GM19467 (cell line): ENCODE measurements around the gene CTLA4.

Experiments
- ATAC-seq: cut with Tn5 transposase; IDR thresholded peaks from one replicate; pipeline ENCODE4 v1.9.1; 2021; ENCODE audit warnings: mild to moderate bottlenecking, moderate library complexity; ENCODE audit not compliant: unreplicated experiment

CTLA4 gene

DNA sequence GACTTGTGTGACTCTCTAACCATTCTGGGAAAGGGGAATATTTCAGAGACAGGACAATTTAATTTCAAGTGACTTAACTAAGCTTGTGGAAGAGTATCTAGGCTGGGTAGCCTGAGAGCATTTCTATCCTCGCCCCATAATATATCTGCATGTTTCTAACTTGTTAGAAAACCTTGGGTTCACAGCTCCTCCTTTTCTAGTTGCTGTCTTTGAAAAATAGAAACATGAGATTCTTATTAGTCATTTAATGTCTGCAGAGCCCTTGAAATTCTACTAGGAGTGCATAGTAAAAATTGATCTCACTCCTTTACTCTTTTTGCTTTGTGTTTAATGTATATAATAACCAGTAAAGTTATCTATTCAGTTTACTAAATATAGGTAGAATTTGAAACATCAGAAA is 22.4 kb downstream of the CTLA4 start:
- no peak for ATAC-seq

DNA sequence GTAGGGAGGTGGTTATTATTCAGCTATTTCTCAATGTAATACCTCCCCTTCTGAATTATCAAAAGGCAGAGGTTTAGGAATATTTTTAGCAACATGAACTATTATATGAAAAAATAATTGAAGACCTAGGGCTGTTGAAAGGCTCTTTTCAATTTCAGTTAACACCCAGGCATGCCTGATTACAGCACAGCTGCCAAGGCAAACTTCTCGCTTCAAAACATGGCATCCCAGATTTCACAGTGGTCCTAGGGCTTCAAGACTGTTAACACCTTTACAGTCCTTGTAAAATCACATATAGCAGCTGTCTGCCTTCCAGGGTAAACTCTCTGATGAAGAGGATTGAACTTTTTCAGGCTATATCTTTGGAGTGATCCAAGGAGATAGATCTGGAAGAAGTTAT is 23.2 kb downstream of the CTLA4 start:
- no peak for ATAC-seq

DNA sequence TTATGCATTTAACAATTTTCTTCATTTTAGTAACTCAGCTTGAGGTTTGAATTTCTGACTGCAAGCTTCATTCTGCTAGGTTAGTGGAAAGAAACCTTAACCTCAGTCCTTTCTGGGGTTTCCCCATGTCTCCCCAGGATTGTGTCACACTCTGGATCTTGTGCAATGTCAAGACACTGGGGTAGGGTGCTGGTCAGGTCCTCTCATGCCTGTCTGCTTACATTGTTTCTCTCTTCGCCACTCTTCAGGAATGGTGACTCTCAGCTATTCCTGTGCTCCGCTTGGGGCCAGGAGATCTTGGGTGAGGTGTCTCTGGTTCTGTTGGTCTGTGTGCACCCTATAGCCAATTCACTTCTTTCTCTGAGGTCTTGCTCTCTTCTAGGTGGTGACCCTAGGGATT is 23.9 kb downstream of the CTLA4 start:
- no peak for ATAC-seq

DNA sequence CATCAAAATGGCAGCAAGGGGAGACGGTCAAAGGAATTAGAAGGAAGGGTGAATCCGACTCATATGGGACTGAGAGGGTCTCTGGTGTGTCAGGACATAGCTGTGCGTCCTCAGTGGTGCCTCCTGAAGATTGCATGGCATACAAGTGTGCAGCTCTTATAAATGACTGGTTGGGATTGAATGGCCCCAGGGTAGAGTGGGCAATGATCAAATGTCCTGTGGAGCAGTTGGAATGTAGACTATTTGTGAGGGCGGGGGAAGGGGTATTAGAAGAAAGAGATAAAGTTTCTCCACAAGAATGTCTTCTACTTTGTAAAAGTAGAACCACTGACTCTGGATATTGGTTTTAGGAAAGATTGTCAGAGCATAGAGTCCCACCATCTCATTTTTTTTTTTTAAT is 24.6 kb downstream of the CTLA4 start:
- no peak for ATAC-seq

DNA sequence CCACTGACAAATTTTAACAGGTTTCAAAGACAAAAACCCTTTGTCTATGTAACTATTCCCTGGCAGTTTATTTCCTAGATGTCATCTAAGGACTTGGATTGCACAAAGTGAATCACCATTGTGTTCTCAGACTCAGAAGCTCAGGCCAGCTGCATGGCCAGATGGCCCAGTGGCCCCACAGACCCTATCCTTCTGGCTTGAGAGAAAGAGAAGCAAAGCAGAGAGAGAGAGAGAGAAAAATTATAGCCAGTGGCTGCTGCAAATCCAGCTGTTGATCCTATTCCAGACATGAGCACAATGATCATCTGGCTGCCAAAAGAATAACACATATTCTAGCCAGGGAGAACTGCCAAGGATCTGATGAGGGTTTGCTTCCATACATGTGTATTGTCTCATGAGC is 25.8 kb downstream of the CTLA4 start:
- ATAC-seq: no peak

DNA sequence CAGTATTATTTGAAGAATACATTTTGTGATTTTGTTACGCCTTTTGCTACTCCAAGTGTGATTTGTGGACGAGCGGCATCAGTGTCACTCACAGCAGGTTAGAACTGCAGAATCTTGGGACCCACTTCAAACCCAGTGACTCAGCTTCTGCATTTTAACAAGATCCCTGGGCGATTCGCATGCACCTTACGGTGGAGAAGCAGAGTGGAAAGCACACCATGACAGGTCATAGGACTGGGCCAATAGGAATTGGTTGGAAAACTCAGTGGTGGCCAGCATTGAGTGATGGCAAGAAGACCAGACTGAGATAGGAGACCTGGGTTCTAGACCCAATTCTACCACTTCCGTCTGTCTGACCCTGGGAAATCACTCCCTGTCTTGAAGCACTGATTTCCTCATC is 26.3 kb downstream of the CTLA4 start:
- ATAC-seq: no peak

DNA sequence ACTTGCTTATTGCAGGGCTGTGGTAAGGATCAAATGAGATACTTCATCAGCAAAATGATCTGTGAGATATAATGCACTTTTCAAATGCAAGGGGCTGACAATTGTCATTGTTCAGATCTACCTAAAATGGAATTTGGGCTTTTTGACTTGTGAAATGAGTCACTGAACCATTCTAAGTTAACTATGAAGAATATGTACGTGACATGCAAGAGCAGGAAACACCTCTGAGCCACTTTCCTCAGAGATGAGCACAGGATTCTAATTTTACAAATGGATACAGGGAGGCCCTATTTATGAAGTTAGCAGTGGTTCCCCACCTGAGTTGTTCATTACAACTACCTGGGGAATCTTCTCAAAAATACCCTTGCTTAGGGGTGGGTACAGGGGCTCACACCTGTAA is 26.7 kb downstream of the CTLA4 start:
- no peak for ATAC-seq

DNA sequence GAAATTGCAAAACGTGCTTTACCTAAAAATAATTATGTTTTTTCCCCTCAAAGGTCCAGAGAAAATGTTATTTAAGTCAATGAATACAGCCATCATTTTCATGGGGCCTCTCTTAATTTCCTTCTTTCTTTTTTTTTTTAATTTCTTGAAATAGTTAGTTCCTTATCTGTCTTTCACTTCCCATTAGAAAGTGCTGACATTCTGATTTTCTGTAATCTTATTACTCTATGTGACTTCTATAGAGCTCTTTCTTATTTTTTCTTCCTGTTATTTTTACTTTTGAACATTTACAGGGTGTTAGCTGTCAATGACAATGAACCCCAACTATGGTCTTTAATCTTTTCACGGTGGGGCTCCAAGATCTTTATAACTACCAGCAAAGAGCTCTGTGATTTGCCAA is 30.0 kb downstream of the CTLA4 start:
- no peak for ATAC-seq

DNA sequence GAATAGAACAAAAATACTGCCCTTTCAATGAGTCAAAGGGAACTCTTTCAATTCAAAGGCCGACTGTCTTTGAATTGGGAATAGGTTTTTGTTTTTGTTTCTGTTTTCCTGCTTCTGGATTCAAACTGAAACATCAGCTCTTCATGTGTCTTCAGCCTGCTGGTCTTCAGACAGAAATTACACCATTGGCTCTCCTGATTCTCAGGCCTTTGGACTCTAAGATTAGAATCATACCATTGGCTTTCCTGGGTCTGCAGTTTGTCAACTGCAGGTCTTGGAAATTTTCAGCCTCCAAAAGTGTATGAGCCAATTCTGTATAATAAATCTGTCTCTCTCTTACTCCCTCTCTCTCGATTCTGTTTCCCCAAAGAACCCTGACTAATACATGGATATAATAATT is 31.1 kb downstream of the CTLA4 start:
- no peak for ATAC-seq

DNA sequence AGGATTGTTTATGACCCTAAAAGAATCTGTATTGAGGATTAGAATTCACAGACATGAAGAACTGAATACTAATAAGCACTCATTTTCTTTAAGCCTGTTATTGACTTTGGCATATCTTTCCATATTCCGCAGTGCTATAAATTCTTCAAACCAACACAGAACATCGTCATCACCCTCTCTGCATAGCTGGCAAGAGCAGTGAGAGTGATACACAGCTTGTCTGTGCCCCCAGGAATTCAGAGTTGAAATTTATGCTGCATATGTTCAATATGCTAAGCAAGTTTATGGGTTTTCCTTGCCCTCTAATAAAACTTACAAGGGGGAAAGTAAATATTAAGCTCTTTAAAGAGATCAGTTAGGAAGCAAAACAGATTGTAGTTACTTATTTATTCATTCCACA is 32.7 kb downstream of the CTLA4 start:
- ATAC-seq: no peak

DNA sequence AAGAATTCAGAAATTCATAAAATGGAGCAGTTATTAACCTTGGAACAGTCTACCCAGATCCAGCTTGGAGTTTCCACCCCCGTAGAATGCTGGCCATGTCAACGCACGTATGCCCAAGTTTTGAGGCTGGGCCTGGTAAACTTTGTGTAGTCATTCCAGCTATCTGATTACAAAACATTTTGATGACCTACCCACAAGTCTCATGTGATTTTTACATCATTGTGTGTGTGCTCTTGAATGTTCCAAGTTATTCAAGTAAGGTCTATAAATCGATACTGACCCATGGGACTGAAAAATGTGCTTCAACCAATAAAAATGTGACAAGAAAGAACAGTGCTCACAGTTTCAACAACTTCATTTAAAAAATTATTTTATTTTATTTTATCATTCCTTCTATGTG is 36.5 kb downstream of the CTLA4 start:
- ATAC-seq: no peak

DNA sequence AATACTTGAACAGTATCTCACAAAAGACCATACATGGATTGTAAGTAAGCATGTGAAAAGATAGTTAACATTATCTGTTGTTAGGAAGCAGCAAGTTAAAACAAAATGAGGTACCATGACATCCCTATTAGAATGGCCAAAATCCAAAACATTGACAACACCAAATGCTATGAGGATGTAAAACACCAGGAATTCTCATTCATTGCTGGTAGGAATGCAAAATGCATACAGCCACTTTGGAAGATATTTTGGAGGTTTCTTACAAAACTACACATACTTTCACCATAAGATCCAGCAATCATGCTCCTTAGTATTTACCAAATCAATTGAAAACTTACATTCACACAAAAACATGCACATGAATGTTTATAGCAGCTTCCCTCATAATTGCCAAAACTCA is 38.1 kb downstream of the CTLA4 start:
- ATAC-seq: no peak

DNA sequence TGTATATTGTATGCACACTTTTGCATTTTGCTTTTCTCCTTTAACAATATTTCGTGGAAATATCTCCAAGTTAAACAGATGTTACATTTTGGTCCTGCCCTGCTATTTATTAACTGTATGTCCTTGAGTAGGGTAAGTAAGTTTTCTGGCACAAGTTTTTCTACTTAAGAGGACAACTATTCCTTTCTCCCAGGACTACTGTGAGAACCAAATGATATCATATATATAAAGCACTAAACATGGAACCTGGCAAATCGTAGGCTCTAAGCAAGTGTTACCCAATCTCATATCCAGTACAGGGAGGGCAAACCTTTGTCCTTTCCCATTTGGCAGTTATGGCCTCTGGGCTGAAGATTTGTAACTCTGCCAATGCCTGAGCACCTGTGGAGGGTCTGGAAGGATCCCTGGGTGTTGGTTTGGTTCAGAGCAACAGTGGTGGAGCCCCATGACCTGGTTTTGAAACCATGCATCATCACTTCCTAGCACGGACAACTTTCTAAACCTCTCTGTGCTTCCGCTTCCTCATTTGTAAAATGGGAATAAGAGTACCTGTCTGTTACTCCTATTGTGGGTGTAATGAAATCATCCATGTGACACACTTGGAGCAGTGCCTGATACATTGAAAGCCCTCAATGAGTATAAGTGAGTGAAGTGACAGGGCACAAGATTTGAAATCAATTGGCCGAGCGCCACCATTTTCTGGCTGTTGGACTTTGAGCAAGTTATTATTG is 40.7 kb downstream of the CTLA4 start:
- ATAC-seq: no peak

DNA sequence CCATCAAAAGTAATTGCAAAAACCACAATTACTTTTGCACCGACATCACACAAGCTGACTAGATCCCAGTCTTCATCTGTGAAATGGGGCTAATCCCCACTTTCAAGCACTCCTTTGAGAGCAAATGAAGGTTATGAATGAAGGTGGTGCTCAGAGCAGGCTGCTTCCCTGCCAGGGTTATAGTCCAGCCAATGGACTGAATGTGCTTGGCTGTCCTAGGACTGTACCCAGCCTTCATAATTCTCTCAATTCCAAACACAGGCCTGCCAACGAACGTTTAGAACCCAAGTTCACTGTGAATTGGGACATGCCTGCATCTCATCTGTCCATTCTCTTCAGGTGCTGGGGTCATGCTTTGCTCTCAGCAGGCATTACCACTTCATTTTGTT is 41.2 kb downstream of the CTLA4 start:
- ATAC-seq: no peak

DNA sequence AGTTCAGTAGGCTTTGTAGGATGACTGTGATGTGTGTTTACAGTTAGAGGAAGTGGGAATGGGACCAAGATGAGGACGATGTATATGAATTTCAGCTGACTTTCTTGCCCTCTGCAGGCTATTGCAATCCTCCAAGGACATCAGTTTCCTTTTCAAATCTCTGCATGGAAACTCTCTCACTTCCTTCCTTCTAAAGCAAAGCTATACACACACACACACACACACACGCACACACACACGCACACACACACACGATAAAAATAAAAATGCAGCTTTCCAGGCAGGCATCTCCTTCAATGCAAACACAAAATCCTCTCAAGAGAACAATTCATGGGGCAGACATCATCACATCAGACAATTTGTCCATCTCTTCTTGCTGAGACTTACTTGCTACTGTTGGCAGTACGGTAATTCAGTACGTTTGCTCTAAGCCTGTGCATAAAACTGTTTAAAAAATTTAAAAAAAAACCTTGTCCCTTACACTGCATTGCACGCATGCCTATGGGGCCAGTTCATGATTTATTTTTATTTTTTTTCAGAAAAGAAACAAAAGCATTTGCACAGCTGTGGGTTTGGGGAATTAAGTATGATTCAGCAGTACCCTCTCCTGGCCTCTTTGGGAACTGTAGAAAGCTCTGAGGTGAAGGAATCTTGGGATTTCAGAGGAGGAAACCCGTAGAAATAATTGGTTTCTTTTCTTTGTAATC is 41.8 kb downstream of the CTLA4 start:
- ATAC-seq: no peak

DNA sequence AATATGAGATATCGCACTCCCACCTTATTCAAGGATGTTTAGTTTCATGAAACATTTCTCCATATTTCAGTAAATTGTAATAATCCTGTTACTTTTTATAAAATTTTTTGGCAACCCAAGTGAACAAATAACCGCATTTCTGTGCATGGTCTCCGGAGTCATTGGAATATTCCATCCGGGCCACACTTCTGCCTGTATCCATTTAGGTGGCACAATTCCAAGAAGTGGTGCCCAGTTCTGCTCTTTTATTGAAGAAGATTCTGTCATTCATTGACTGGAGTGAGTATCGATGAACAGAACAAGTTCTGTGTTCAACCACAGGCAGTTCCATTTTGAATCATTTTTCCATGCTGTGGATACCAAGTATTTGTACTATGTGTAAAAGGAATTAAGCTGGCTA is 42.4 kb downstream of the CTLA4 start:
- ATAC-seq: no peak

DNA sequence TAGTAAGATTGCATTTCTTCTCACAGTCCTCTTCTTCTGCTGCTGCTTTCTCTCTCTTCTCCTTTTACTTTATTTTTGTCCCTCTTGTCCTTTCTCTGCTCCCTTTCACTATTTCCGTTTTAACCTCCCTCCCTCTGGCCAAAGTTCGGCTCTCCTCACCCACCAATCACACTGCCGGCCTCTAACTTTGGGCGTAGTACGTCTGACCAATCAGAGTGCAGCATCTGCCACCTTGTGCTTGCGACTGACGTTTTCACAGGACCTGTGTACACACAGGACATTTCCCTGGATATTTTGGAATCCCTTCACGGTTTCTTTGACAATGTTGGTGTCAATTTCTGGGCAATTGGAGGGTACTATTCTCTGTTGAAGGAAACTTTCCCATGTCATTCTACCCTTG is 46.4 kb downstream of the CTLA4 start:
- ATAC-seq: no peak

DNA sequence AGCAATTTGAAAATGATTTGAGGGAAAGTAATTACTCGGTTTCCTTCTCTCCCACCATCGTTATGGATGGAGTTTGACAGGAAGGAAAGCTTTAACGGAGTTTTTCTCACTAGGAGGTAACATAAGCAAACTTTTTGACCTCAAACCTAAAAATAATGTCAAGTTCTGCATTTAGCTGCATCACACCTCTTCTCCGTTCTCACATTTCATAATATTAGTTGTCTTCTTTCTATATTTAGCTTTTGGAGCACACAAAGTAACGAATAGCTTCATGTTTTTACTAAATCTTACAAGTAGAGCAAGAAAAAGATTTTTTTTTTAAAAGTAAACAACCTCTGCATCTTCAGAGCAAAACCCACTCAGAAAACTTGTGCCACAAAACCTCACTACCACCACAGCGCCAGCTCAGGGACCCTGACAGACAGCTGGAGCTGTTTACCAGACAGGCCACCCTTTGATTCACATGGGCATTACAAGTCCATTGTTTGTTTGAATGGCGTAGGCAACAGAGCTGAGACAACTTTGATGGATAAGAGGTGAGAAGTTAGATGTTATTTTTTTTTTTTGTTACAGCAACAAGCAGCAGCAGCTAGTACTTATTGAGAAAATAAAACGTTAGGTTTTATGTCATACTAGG is 47.1 kb downstream of the CTLA4 start:
- ATAC-seq: no peak

DNA sequence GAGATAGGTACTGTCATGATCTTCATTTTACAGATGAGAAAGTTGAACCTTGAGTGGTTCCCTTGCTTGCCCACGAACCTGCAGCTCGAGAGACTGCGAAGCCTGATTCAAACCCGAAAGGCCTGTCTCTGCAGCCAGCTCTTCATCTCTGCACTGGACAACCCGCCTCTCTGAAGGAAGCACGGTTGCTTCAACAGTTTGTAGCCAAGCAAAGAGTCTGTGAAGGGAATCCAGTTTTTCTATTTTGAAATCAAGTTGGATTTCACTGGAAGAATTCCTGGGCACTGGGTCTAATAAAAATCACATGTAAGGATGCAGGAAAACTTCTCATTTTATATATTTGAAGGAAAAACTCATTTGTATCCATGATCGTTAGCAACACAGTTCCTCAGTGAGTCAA is 47.7 kb downstream of the CTLA4 start:
- no peak for ATAC-seq

DNA sequence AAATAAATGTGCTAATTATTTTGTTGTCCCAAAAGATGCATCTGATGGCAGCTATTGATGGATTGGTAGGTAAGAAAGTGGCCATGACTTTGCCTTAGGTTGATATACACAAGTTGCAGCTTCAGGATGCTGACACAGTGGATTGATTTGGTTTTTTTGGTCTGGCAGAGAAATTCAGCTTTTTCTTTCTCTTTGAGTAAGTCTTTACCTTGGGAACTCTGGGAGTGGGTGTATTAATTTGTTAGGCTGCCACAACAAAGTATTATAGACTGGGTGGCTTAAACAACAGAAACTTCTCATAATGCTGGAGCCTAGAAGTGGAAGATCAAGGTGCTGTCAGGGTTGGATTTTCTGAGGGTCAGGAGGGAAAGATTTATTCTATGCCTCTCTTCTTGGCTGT is 49.2 kb downstream of the CTLA4 start:
- ATAC-seq: no peak

DNA sequence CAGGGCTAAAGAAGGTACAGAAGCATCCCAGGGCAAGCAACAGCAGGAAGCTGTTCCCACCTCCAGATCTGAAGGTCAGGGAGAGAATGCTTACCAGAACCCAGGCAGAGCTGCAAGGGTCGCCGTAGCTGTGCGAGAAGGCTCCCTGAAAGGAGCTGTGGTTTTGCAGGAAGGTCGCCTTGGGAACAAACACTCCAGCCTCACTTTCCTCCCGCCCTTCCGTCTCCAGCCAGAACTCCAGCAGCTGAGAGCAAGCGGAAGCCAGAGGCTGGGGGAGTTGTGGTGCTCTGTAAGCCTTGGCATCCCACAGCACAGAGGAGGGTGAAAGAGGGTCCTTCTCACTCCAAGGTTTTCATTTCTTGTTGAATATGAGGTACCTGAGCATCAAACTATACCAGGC is 50.7 kb downstream of the CTLA4 start:
- ATAC-seq: no peak

DNA sequence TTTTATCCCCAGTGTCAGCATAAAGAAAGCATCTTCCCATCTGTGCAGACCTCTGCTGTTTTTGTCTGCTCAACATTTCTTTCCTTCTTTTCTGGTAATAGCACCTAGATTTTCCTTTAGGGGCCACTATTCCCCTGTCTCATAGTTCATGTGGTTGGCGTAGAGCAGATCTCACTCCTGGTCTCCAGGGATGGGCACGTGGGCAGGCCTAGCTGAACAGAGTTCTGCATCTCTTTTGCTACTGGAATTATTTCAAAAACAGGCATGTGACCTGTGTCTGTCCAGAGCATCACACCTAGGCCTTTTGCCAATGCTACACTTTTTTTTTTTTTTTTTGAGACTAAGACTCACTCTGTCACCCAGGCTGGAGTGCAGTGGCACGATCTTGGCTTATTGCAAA is 51.3 kb downstream of the CTLA4 start:
- ATAC-seq: no peak
